K562 (cell line): ENCODE results near the gene MDFIC2. TPM values are rescaled to one million over a fixed set of nuclear protein-coding genes. Genes with fewer than 3 reads are reported as not detected.
"Not testable (repeated sequence)": the region's sequence is repeated elsewhere in the genome, so short reads cannot be mapped to it uniquely, and the experiment has no call there.

Experiments
- ATAC-seq: fragments of 200-7000 bp; cut with Tn5 transposase; 3 replicates; pipeline ENCODE4 v1.9.1; 2020; ENCODE audit warnings: moderate library complexity
- BruUV-seq: library from RNA; stranded (reverse); fragments of 400-500 nt; replicated peaks from 2 replicates; lab custom pipeline; 2021; lab: Mats Ljungman, UMichigan
- CTCF ChIA-PET: fragments of 300-600 bp; formaldehyde crosslinking; extraction: SDS; loops from one replicate; lab custom pipeline; 2021; ENCODE audit warnings: low intra/inter-chr PET ratio; lab: Yijun Ruan, JAX
- POLR2A ChIA-PET: fragments of 300-600, 350-650 bp; sonication (Branson Sonifier 250); formaldehyde crosslinking; extraction: SDS; loops from one replicate; lab custom pipeline; 2021; ENCODE audit warnings: antibody characterized with exemption, inconsistent platforms; lab: Yijun Ruan, JAX
- DNase-seq, 4 experiments: peaks; one replicate each; pipeline versions ENCODE4 v3.0.0 to v3.0.0-alpha.2; 2011 to 2018; ENCODE audit warnings: low spot score in 3 of 4, mixed read lengths in 3 of 4; ENCODE audit errors: extremely low read depth in 1 of 4
- FAIRE-seq: peaks from 2 replicates; lab custom pipeline; 2011; peaks lifted over from hg19 to GRCh38; lab: Jason Lieb, UNC
- H2AFZ ChIP-seq: 2 replicates; pipeline ENCODE4 v1.6.0; 2011; ENCODE audit warnings: low read depth, low read length, control low read depth, inconsistent platforms
- H3K27ac ChIP-seq: fragments of 200-600 bp; 3 replicates; pipeline ENCODE4 v1.8.0; 2011; ENCODE audit warnings: low read depth, mild to moderate bottlenecking, control low read depth, inconsistent platforms, low read length, moderate library complexity, mixed read lengths; ENCODE audit errors: extremely low read depth
- H3K27me3 ChIP-seq, 2 experiments: fragments of 300-600 bp in 1 of 2; 2 replicates in 1 of 2; 3 replicates in 1 of 2; pipeline versions ENCODE4 v1.6.0 to v1.8.0; 2011; ENCODE audit warnings: inconsistent platforms in 2 of 2, low read length in 2 of 2, mild to moderate bottlenecking in 1 of 2, mixed read lengths in 1 of 2, moderate library complexity in 1 of 2; ENCODE audit not compliant: control insufficient read depth in 2 of 2, insufficient read depth in 2 of 2
- H3K36me3 ChIP-seq: fragments of 300-600 bp; 3 replicates; pipeline ENCODE4 v1.8.0; 2011; ENCODE audit warnings: mild to moderate bottlenecking, low read length, inconsistent platforms; ENCODE audit not compliant: control insufficient read depth, insufficient read depth
- H3K4me1 ChIP-seq, 2 experiments: fragments of 200-600 bp in 1 of 2; replicated peaks in 1 of 2; 2 replicates in 1 of 2; 3 replicates in 1 of 2; pipeline versions ENCODE4 v1.5.1 to v1.8.0; 2011; ENCODE audit warnings: inconsistent platforms in 2 of 2, low read length in 2 of 2, mild to moderate bottlenecking in 1 of 2, mixed read lengths in 1 of 2, moderate library complexity in 1 of 2; ENCODE audit not compliant: control insufficient read depth in 2 of 2, insufficient read depth in 2 of 2
- H3K4me2 ChIP-seq: 2 replicates; pipeline ENCODE4 v1.6.1; 2011; ENCODE audit warnings: low read length, control low read depth, inconsistent platforms, mixed read lengths; ENCODE audit not compliant: insufficient read depth
- H3K4me3 ChIP-seq: fragments of 200-600 bp; sonication (generic), shearing (Covaris generic); 2 replicates; pipeline ENCODE4 v1.5.1; 2016; ENCODE audit warnings: control low read depth, inconsistent platforms
- H3K79me2 ChIP-seq: fragments of 200-600 bp; 3 replicates; pipeline ENCODE4 v1.8.0; 2011; ENCODE audit warnings: low read length, inconsistent platforms; ENCODE audit not compliant: control insufficient read depth, insufficient read depth
- H3K9ac ChIP-seq, 2 experiments: 2 replicates each; pipeline versions ENCODE4 v1.6.0 to v1.6.1; 2011; ENCODE audit warnings: low read depth in 2 of 2, low read length in 2 of 2, control low read depth in 1 of 2, inconsistent platforms in 1 of 2, mild to moderate bottlenecking in 1 of 2, mixed read lengths in 1 of 2; ENCODE audit not compliant: insufficient read depth in 1 of 2
- H3K9me1 ChIP-seq: one replicate; pipeline ENCODE4 v1.6.0; 2011; ENCODE audit warnings: inconsistent platforms, mild to moderate bottlenecking, low read length, moderate library complexity; ENCODE audit not compliant: control insufficient read depth, insufficient read depth
- H3K9me3 ChIP-seq: replicated peaks from 2 replicates; pipeline ENCODE4 v1.5.1; 2011; ENCODE audit warnings: low read depth, low read length, inconsistent platforms; ENCODE audit not compliant: control insufficient read depth, insufficient read depth
- H4K20me1 ChIP-seq: replicated peaks from 2 replicates; pipeline ENCODE4 v1.6.1; 2011; ENCODE audit warnings: low read length, inconsistent platforms, mixed read lengths; ENCODE audit not compliant: control insufficient read depth, insufficient read depth
- ARHGAP35 ChIP-seq: fragments of 450-650 bp; IDR thresholded peaks from 2 replicates; pipeline ENCODE4 v1.6.1; 2018; ENCODE audit not compliant: partially characterized antibody
- CBFA2T2 ChIP-seq: fragments of 450-650 bp; conservative IDR thresholded peaks from 2 replicates; pipeline ENCODE4 v1.6.1; 2017; ENCODE audit warnings: mild to moderate bottlenecking
- SETDB1 ChIP-seq: IDR thresholded peaks from one replicate; pipeline ENCODE4 v1.6.1; 2012; ENCODE audit warnings: low read length, control low read depth, inconsistent platforms
- WGBS: fragments of 100-300 bp; shearing (Covaris generic); methylation state at CpG from one replicate; pipeline ENCODE4 v1.1.6; 2016; ENCODE audit warnings: low coverage, mixed read lengths; ENCODE audit not compliant: insufficient coverage; ENCODE audit errors: missing lambda C conversion rate; 5-methylcytosine and 5-hydroxymethylcytosine counted together
- in situ Hi-C: fragments of 300-500 bp; cut with MboI; formaldehyde crosslinking; loops from 4 replicates; pipeline ENCODE4 v1.15.0; 2018; ENCODE audit warnings: inconsistent platforms, mixed read lengths
- intact Hi-C: fragments of 100-400 bp; cut with micrococcal nuclease; formaldehyde crosslinking; loops from 2 replicates; pipeline ENCODE4 v1.14.2; 2022
- polyA plus RNA-seq, 8 experiments: library from polyadenylated mRNA; depleted of rRNA in 4 of 8; stranded (reverse) in 5 of 8; unstranded in 3 of 8; fragments of >200 nt; fragmentation: Nextera tagmentation in 2 of 8; fragmentation: Illumina TruSeq in 1 of 8; extraction: Ambion mirVana in 2 of 8; extraction: Trizol in 1 of 8; gene quantifications; 2 replicates each; pipeline versions ENCODE4 v1.2.1 to v1.2.3, GENCODE V29; 2011 to 2014; ENCODE audit warnings: inconsistent platforms in 1 of 8, missing spikeins in 1 of 8
- total RNA-seq, 7 experiments: library from RNA; depleted of rRNA in 6 of 7; stranded (reverse); fragments of >200 nt in 6 of 7; fragmentation: Illumina TruSeq in 2 of 7; extraction: Trizol in 2 of 7; gene quantifications; 2 replicates each; pipeline versions ENCODE4 v1.2.1 to v1.2.3, GENCODE V29; 2011 to 2021; ENCODE audit warnings: low replicate concordance in 1 of 7
- TF ChIP-seq, protein P1 (sequence below): fragments of 250-450 bp; sonication (Bioruptor Pico); IDR thresholded peaks from 2 replicates; pipeline ENCODE4 v1.4.0; 2020; ENCODE audit warnings: mild to moderate bottlenecking, moderate library complexity
- TF ChIP-seq, protein P2 (sequence below): fragments of 450-650 bp; formaldehyde crosslinking; IDR thresholded peaks from 2 replicates; pipeline ENCODE4 v1.4.0; 2020; ENCODE audit warnings: mild to moderate bottlenecking, moderate library complexity
- TF ChIP-seq, protein P3 (sequence below): fragments of 250-450 bp; sonication (Bioruptor Pico); IDR thresholded peaks from 2 replicates; pipeline ENCODE4 v1.8.0; 2022; ENCODE audit warnings: inconsistent platforms, mild to moderate bottlenecking, moderate library complexity, borderline replicate concordance
- TF ChIP-seq, protein P4 (sequence below): sonication (generic); formaldehyde crosslinking; IDR thresholded peaks from 2 replicates; pipeline ENCODE4 v1.8.1; 2023; ENCODE audit warnings: mild to moderate bottlenecking, missing genetic modification reagents

MDFIC2 gene
- total and polyA plus RNA-seq, 9 of the 15 experiments (the other 6 are each of a cell fraction or from before 2014, with no cell fraction given): not detected

DNA sequence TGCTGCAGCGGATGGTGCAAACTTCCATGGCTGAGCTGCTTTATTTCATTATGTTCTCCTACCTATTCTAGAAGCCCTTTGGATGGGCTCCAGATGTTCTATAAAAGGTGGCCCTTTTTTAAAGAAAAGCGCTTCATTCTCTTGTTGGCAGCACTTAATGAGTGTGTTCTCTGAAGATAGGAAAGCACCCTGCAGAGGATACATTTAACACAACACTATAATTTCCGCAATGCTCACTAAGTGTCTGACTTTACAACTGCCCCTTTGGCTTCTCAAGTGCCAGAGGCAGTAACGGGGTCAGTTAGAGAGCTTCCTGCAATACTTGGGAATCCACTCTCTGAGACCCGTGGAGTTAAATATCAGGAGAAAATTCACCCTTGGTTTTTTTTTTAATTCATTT is 88.1 kb downstream of the MDFIC2 start (continued):
- TF ChIP-seq, protein P1, sequence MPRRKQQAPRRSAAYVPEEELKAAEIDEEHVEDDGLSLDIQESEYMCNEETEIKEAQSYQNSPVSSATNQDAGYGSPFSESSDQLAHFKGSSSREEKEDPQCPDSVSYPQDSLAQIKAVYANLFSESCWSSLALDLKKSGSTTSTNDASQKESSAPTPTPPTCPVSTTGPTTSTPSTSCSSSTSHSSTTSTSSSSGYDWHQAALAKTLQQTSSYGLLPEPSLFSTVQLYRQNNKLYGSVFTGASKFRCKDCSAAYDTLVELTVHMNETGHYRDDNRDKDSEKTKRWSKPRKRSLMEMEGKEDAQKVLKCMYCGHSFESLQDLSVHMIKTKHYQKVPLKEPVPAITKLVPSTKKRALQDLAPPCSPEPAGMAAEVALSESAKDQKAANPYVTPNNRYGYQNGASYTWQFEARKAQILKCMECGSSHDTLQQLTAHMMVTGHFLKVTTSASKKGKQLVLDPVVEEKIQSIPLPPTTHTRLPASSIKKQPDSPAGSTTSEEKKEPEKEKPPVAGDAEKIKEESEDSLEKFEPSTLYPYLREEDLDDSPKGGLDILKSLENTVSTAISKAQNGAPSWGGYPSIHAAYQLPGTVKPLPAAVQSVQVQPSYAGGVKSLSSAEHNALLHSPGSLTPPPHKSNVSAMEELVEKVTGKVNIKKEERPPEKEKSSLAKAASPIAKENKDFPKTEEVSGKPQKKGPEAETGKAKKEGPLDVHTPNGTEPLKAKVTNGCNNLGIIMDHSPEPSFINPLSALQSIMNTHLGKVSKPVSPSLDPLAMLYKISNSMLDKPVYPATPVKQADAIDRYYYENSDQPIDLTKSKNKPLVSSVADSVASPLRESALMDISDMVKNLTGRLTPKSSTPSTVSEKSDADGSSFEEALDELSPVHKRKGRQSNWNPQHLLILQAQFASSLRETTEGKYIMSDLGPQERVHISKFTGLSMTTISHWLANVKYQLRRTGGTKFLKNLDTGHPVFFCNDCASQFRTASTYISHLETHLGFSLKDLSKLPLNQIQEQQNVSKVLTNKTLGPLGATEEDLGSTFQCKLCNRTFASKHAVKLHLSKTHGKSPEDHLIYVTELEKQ (CRISPR knock-in tag): no peak
- TF ChIP-seq, protein P2, sequence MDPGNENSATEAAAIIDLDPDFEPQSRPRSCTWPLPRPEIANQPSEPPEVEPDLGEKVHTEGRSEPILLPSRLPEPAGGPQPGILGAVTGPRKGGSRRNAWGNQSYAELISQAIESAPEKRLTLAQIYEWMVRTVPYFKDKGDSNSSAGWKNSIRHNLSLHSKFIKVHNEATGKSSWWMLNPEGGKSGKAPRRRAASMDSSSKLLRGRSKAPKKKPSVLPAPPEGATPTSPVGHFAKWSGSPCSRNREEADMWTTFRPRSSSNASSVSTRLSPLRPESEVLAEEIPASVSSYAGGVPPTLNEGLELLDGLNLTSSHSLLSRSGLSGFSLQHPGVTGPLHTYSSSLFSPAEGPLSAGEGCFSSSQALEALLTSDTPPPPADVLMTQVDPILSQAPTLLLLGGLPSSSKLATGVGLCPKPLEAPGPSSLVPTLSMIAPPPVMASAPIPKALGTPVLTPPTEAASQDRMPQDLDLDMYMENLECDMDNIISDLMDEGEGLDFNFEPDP (CRISPR knock-in tag): no peak
- no peak for TF ChIP-seq CBFA2T2
- TF ChIP-seq, all 486 proteins: peak for 0

DNA sequence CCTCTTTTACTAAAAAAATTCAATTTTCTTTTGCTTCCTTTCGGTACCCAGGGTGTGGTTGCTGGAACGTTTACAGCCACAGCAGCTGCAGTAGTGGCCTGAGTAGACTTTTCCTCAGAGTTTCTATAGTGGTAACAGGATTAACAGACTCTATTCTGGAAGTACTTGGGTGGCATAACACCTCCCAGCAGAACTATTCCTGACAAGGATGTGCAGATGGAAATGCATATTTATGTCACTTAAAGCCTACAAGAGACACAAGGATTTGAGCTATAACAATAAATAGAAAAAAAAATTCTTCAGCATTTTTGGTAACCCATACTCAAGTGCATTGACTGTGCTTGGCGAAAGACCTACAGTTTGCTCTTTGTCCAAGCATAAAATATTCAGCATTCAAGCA is 94.0 kb downstream of the MDFIC2 start:
- H3K79me2 ChIP-seq: no peaks in the 10 kb centered on the region
- H3K4me2 ChIP-seq: no peak overlapping the region
- H3K4me1 ChIP-seq: no peaks in the 10 kb centered on the region
- POLR2A ChIA-PET: no interaction called here
- DNase-seq (no peak), ATAC-seq (no peak)
- no peaks in the 10 kb centered on the region for H3K36me3 ChIP-seq
- H3K27me3 ChIP-seq: no peaks in the 10 kb centered on the region
- BruUV-seq: no TSS peak
- H3K9me1 ChIP-seq: no peaks in the 10 kb centered on the region
- H3K9ac ChIP-seq: no peak overlapping the region
- H3K9me3 ChIP-seq: no peaks in the 10 kb centered on the region
- H4K20me1 ChIP-seq: no peaks in the 10 kb centered on the region
- TF ChIP-seq SETDB1: no peak
- TF ChIP-seq, protein P3, sequence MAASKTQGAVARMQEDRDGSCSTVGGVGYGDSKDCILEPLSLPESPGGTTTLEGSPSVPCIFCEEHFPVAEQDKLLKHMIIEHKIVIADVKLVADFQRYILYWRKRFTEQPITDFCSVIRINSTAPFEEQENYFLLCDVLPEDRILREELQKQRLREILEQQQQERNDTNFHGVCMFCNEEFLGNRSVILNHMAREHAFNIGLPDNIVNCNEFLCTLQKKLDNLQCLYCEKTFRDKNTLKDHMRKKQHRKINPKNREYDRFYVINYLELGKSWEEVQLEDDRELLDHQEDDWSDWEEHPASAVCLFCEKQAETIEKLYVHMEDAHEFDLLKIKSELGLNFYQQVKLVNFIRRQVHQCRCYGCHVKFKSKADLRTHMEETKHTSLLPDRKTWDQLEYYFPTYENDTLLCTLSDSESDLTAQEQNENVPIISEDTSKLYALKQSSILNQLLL: no peak
- TF ChIP-seq, protein P4, sequence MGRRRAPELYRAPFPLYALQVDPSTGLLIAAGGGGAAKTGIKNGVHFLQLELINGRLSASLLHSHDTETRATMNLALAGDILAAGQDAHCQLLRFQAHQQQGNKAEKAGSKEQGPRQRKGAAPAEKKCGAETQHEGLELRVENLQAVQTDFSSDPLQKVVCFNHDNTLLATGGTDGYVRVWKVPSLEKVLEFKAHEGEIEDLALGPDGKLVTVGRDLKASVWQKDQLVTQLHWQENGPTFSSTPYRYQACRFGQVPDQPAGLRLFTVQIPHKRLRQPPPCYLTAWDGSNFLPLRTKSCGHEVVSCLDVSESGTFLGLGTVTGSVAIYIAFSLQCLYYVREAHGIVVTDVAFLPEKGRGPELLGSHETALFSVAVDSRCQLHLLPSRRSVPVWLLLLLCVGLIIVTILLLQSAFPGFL (CRISPR knock-in tag): no peak
- no peak for TF ChIP-seq ARHGAP35
- TF ChIP-seq, all 486 proteins: peak for 0
- FAIRE-seq: no peak
- intact Hi-C loops (no loop called here), in situ Hi-C loops (no loop called here)
- Histone ChIP-seq H3K27ac (no peak overlapping the region), H3K4me3 (no peak overlapping the region), H2AFZ (no peak overlapping the region)
- 2% methylated on average over 3 of the region's 3 CpGs for WGBS
- CTCF ChIA-PET: no interaction called here

DNA sequence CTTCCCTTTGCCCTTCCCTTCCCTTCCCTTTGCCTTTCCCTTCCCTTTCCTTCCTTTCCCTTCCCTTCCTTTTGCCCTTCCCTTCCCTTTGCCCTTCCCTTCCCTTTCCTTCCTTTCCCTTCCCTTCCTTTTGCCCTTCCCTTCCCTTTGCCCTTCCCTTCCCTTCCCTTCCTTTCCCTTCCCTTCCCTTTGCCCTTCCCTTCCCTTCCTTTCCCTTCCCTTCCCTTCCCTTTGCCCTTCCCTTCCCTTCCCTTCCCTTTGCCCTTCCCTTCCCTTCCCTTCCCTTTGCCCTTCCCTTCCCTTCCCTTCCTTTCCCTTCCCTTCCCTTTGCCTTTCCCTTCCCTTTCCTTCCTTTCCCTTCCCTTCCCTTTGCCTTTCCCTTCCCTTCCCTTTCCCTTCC is 101.2 kb downstream of the MDFIC2 start:
- CTCF ChIA-PET: not testable (repeated sequence)

More for the DNA sequence above, 101.2 kb downstream of the MDFIC2 start:
- H3K79me2 ChIP-seq, intact Hi-C loops, FAIRE-seq, BruUV-seq, H3K9me3 ChIP-seq, H3K4me3 ChIP-seq, H3K27ac ChIP-seq, H3K9me1 ChIP-seq, in situ Hi-C loops, H3K9ac ChIP-seq, H3K36me3 ChIP-seq, H3K27me3 ChIP-seq, ATAC-seq, H2AFZ ChIP-seq, H3K4me2 ChIP-seq, DNase-seq, H3K4me1 ChIP-seq, H4K20me1 ChIP-seq, POLR2A ChIA-PET: not testable (repeated sequence)
